ENCODE data around the gene AFAP1. TPM values are rescaled to one million over a fixed set of nuclear protein-coding genes. Genes with fewer than 3 reads are reported as not detected.

Gene AFAP1
- total RNA-seq, 1 donor from 2014 or later: 28.7 TPM

- Histone ChIP-seq H3K27me3 (no peaks in the 10 kb centered on the region), H3K4me1 (peaks cover 8% of the 10 kb centered on the region), H3K36me3 (peaks cover 13% of the 10 kb centered on the region), H3K27ac (no peak overlapping the region), H3K9me3 (no peaks in the 10 kb centered on the region), H3K4me3 (no peak overlapping the region)
- no peak for ATAC-seq
- no peak for DNase-seq
- TF ChIP-seq CTCF (IDR thresholded peaks at IDR 0.05): no peak
- intact Hi-C loops (cut with DNase I): no loop called here
Observed at GRCh38 chr4:7839856-7840255, 99.8 kb downstream of the AFAP1 start.

- H3K9me3 ChIP-seq: no peaks in the 10 kb centered on the region
- no peak for ATAC-seq
- peaks cover 13% of the 10 kb centered on the region for H3K36me3 ChIP-seq
- no peak overlapping the region for H3K4me3 ChIP-seq
- no peaks in the 10 kb centered on the region for H3K4me1 ChIP-seq
- TF ChIP-seq CTCF (IDR thresholded peaks at IDR 0.05): no peak
- no peak overlapping the region for H3K27ac ChIP-seq
- intact Hi-C loops (cut with DNase I): no loop called here
- H3K27me3 ChIP-seq: no peaks in the 10 kb centered on the region
- DNase-seq: no peak
Observed at GRCh38 chr4:7838136-7838782, 101.4 kb downstream of the AFAP1 start.

- Histone ChIP-seq H3K9me3 (no peaks in the 10 kb centered on the region), H3K36me3 (peaks cover 13% of the 10 kb centered on the region), H3K4me3 (no peak overlapping the region), H3K27me3 (no peaks in the 10 kb centered on the region), H3K27ac (no peak overlapping the region), H3K4me1 (no peaks in the 10 kb centered on the region)
- ATAC-seq (no peak), DNase-seq (no peak)
- TF ChIP-seq CTCF (IDR thresholded peaks at IDR 0.05): no peak
- intact Hi-C loops (cut with DNase I): no loop called here
Observed at GRCh38 chr4:7837597-7838135, 102.0 kb downstream of the AFAP1 start.

- no peak for ATAC-seq
- no peak overlapping the region for H3K4me3 ChIP-seq
- H3K9me3 ChIP-seq: no peaks in the 10 kb centered on the region
- peak overlapping the region; percentile 53 for H3K27ac ChIP-seq
- peaks cover 31% of the 10 kb centered on the region for H3K4me1 ChIP-seq
- no peaks in the 10 kb centered on the region for H3K36me3 ChIP-seq
- H3K27me3 ChIP-seq: no peaks in the 10 kb centered on the region
- no peak for TF ChIP-seq CTCF (IDR thresholded peaks at IDR 0.05)
- DNase-seq: no peak
- intact Hi-C loops (cut with DNase I): no loop called here
Observed at GRCh38 chr4:7831858-7832730, 107.6 kb downstream of the AFAP1 start.

GRCh38 chr4:7831330-7831729 is 108.3 kb downstream of the AFAP1 start:
- intact Hi-C loops (cut with DNase I): no loop called here
- no peaks in the 10 kb centered on the region for H3K9me3 ChIP-seq
- ATAC-seq: no peak

More at GRCh38 chr4:7831330-7831729, 108.3 kb downstream of the AFAP1 start:
- DNase-seq: no peak
- Histone ChIP-seq H3K4me1 (peaks cover 31% of the 10 kb centered on the region), H3K27ac (peak overlapping the region; percentile 53), H3K36me3 (no peaks in the 10 kb centered on the region), H3K27me3 (no peaks in the 10 kb centered on the region), H3K4me3 (no peak overlapping the region)
- no peak for TF ChIP-seq CTCF (IDR thresholded peaks at IDR 0.05)
